ENCODE results near the gene MVD.

DNA sequence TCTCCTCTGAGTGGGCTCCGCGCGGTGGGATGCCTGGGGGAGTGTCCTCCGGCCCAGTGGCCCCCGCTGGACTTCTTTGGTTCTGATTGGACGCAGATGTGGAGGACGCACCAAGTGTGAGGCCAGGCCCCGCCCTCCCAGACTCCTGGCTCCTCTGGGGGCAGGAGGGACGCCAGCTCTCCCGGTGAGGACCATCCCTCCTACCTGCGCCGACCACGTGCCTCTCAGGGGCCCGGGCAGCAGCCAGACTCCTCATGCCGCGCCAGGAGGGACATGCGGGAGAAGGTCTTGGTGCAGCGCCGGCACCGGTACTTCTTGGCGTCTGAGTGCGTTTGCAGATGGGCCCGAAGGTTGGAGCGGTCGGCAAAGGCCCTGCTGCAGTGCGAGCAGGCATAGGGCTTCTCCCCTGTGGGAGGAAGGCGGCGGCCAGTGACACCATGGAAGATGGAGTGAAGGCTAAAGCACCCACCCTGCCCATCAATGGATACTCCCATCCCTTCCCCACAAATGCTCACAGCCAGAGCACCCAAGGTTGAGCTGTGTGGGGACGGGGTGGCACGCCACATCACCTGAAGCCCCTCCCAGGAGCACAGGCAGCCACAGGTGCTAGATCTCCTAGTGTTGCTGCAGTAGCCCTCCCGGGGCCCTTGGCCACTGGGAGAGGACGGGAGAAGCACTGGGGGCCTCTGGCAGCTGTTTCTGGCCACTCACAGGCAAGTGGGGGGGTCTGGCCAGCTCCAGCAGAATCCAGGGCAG is 15.5 kb upstream of the MVD start:
- TF ChIP-seq, protein P1, sequence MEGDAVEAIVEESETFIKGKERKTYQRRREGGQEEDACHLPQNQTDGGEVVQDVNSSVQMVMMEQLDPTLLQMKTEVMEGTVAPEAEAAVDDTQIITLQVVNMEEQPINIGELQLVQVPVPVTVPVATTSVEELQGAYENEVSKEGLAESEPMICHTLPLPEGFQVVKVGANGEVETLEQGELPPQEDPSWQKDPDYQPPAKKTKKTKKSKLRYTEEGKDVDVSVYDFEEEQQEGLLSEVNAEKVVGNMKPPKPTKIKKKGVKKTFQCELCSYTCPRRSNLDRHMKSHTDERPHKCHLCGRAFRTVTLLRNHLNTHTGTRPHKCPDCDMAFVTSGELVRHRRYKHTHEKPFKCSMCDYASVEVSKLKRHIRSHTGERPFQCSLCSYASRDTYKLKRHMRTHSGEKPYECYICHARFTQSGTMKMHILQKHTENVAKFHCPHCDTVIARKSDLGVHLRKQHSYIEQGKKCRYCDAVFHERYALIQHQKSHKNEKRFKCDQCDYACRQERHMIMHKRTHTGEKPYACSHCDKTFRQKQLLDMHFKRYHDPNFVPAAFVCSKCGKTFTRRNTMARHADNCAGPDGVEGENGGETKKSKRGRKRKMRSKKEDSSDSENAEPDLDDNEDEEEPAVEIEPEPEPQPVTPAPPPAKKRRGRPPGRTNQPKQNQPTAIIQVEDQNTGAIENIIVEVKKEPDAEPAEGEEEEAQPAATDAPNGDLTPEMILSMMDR (IDR thresholded peaks at IDR 0.05), result no peak
- TF ChIP-seq POLR2AphosphoS5 (IDR thresholded peaks at IDR 0.05) (no peak), POLR2A (IDR thresholded peaks at IDR 0.05) (no peak), EP300 (IDR thresholded peaks at IDR 0.05) (no peak)

Data from stomach (tissue), 4 donors.